Ovary (tissue), 3 donors: ENCODE results near the gene MUC5AC.

ENCODE experiments used
- CTCF ChIP-seq, 3 donors: fragments of 450-650 bp in 2 of 3; fragments of 200-600 bp in 1 of 3; IDR thresholded peaks; one replicate each; pipeline versions ENCODE4 v1.5.1 to v1.8.0; 2016 to 2022; ENCODE audit warnings: antibody characterized with exemption in 3 of 3, mild to moderate bottlenecking in 1 of 3
- EP300 ChIP-seq: sonication (generic); formaldehyde crosslinking; IDR thresholded peaks from one replicate; pipeline ENCODE4 v1.6.1; 2017; ENCODE audit warnings: antibody characterized with exemption
- POLR2A ChIP-seq: fragments of 450-650 bp; IDR thresholded peaks from one replicate; pipeline ENCODE4 v1.6.1; 2017; ENCODE audit warnings: antibody characterized with exemption, mild to moderate bottlenecking, moderate library complexity
- donor health status: DM: no; HTN: no; CAD: no.

DNA sequence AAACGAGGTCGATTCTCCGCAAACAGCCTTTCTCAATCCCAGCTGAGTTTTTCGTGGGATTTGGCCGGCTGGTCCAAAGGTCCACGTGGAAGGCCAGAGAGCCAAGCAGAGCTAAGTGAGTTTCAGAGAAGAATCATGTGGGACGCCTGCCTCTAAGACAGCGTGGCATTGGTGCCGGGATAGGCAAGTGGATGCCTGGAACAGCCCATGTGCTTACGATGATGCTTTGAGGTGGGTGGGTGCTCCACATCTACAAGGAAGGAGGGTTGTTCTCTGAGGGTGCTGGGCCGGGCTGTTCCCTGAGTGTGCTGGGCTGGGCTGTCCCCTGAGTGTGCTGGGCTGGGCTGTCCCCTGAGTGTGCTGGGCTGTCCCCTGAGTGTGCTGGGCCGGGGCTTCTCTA lies 41.6 kb upstream of the MUC5AC start:
- TF ChIP-seq CTCF (IDR thresholded peaks at IDR 0.05) (no peak), POLR2A (no peak), EP300 (no peak)
